K562 (cell line): ENCODE measurements around the gene CBX8. TPM values are rescaled to one million over a fixed set of nuclear protein-coding genes. Genes with fewer than 3 reads are reported as not detected.

ENCODE experiments used
- CBFB ChIP-seq: sonication (generic); formaldehyde crosslinking; IDR thresholded peaks from 2 replicates; pipeline ENCODE4 v1.4.0; 2020; ENCODE audit warnings: mild to moderate bottlenecking, missing genetic modification reagents
- CHD1 ChIP-seq: fragments of 200-600 bp; sonication (generic); IDR thresholded peaks from one replicate; pipeline ENCODE4 v1.6.1; 2012; ENCODE audit warnings: mild to moderate bottlenecking, moderate library complexity, low read length, inconsistent platforms
- DNMT1 ChIP-seq: fragments of 450-650 bp; IDR thresholded peaks from 2 replicates; pipeline ENCODE4 v1.6.1; 2016; ENCODE audit warnings: antibody characterized with exemption, mild to moderate bottlenecking
- ETV6 ChIP-seq, 3 experiments: fragments of 150-350 bp in 1 of 3; sonication (generic) in 1 of 3; formaldehyde crosslinking in 1 of 3; IDR thresholded peaks; 2 replicates each; pipeline versions ENCODE4 v1.6.1 to v1.8.0; 2014 to 2022; ENCODE audit warnings: borderline replicate concordance in 2 of 3, low read depth in 2 of 3, antibody characterized with exemption in 1 of 3, low read length in 1 of 3, mild to moderate bottlenecking in 1 of 3, missing genetic modification reagents in 1 of 3
- HNRNPH1 ChIP-seq: fragments of 200-400 bp; formaldehyde crosslinking; optimal IDR thresholded peaks from 2 replicates; pipeline ENCODE3; 2017; ENCODE audit warnings: low read depth, mild to moderate bottlenecking, low read length, moderate library complexity
- MAX ChIP-seq: sonication (generic); formaldehyde crosslinking; IDR thresholded peaks from 2 replicates; pipeline ENCODE4 v1.9.0; 2022; ENCODE audit warnings: mild to moderate bottlenecking, missing genetic modification reagents
- MBD2 ChIP-seq: sonication (generic); IDR thresholded peaks from 2 replicates; pipeline ENCODE4 v1.6.1; 2016; ENCODE audit warnings: low read depth, borderline replicate concordance
- MECOM ChIP-seq: fragments of 250-450 bp; sonication (Bioruptor Pico); IDR thresholded peaks from 2 replicates; pipeline ENCODE4 v1.8.0; 2022; ENCODE audit warnings: inconsistent platforms
- PURB ChIP-seq: sonication (generic); formaldehyde crosslinking; IDR thresholded peaks from 2 replicates; pipeline ENCODE4 v1.9.0; 2021; ENCODE audit warnings: low read depth, mild to moderate bottlenecking, missing genetic modification reagents
- SMARCE1 ChIP-seq: fragments of 450-650 bp; IDR thresholded peaks from 2 replicates; pipeline ENCODE4 v1.7.1; 2016; ENCODE audit warnings: mild to moderate bottlenecking
- TAF1 ChIP-seq: IDR thresholded peaks from 2 replicates; pipeline ENCODE4 v1.6.1; 2011; ENCODE audit warnings: mild to moderate bottlenecking, low read length, moderate library complexity; ENCODE audit not compliant: insufficient read depth, control insufficient read depth, severe bottlenecking; ENCODE audit errors: extremely low read depth
- TBP ChIP-seq: optimal IDR thresholded peaks from 2 replicates; pipeline ENCODE3; 2011; ENCODE audit warnings: low read depth, low read length, improper control_type of control experiment
- XRCC5 ChIP-seq: fragments of 200-400 bp; formaldehyde crosslinking; IDR thresholded peaks from 2 replicates; pipeline ENCODE4 v1.6.1; 2017; ENCODE audit warnings: low read depth, mild to moderate bottlenecking, low read length
- ZNF217 ChIP-seq: sonication (generic); formaldehyde crosslinking; IDR thresholded peaks from 2 replicates; pipeline ENCODE4 v1.8.0; 2022; ENCODE audit warnings: mild to moderate bottlenecking, missing genetic modification reagents
- ZNF311 ChIP-seq: fragments of 250-450 bp; sonication (Bioruptor Pico); IDR thresholded peaks from 2 replicates; pipeline ENCODE4 v1.4.0; 2020; ENCODE audit warnings: mild to moderate bottlenecking, moderate library complexity
- ZNF518B ChIP-seq: fragments of 250-450 bp; sonication (Bioruptor Pico); IDR thresholded peaks from 2 replicates; pipeline ENCODE4 v1.5.0; 2021; ENCODE audit warnings: mild to moderate bottlenecking, moderate library complexity
- ZNF785 ChIP-seq: fragments of 250-450 bp; sonication (Bioruptor Pico); IDR thresholded peaks from 2 replicates; pipeline ENCODE4 v1.4.0; 2020; ENCODE audit warnings: mild to moderate bottlenecking
- polyA plus RNA-seq, 8 experiments: library from polyadenylated mRNA; depleted of rRNA in 4 of 8; stranded (reverse) in 5 of 8; unstranded in 3 of 8; fragments of >200 nt; fragmentation: Nextera tagmentation in 2 of 8; fragmentation: Illumina TruSeq in 1 of 8; extraction: Ambion mirVana in 2 of 8; extraction: Trizol in 1 of 8; gene quantifications; 2 replicates each; pipeline versions ENCODE4 v1.2.1 to v1.2.3, GENCODE V29; 2011 to 2014; ENCODE audit warnings: inconsistent platforms in 1 of 8, missing spikeins in 1 of 8
- total RNA-seq, 7 experiments: library from RNA; depleted of rRNA in 6 of 7; stranded (reverse); fragments of >200 nt in 6 of 7; fragmentation: Illumina TruSeq in 2 of 7; extraction: Trizol in 2 of 7; gene quantifications; 2 replicates each; pipeline versions ENCODE4 v1.2.1 to v1.2.3, GENCODE V29; 2011 to 2021; ENCODE audit warnings: low replicate concordance in 1 of 7
- TF ChIP-seq, protein P1 (sequence below): fragments of 200-800 bp; sonication (Bioruptor generic); IDR thresholded peaks from 2 replicates; pipeline ENCODE4 v1.6.1; 2016; ENCODE audit warnings: missing genetic modification characterization, missing compliant biosample characterization

CBX8 gene
- total and polyA plus RNA-seq, 9 of the 15 experiments (the other 6 are each of a cell fraction or from before 2014, with no cell fraction given): 0.08 to 11.9 (median 2.6) TPM

DNA sequence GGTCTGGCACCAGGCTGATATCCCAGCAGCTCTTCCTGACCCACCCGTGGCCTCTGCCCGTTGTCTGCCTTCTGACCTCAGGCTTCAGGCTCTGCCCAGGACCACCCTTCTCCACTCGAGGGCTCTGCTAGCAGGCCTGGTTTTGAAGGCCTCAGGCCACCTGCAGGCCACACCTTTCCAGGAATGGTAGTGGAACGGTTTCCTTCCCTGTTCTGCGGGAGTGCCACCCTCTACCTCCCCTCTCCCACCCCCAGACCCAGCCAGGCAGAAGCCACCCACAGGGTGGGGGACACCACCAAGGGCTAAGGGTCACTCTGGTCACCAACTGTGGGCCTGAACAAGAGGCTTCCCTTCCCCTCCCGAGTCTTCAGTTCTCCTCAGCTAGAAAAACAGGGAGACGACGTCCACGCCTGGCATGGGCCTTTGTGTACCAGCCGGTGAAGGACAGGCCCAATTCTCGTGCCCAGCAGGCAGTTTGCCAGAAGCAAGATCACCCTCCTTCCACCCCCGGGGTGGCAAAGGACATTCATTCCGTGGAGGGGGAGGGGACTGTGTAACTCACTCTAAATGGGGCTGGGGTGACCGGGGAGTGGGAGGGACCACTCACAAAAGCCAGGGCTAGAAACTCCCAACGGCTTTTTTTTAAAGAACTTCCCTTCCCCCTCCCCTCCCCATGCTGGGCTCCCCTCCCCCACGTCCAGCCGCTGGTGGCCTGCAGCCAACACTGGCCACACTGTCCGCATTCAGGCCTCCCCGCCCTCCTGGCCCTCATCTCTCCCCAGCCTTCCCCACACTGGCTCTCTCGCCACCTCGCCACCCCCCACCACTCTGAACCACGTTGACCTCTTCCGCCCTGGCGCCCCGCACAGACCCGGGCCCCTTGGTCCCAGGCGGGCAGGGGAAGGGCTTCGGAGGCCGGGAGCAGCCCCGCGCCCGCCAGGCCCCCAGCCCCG lies 34.7 kb upstream of the CBX8 start (continued):
- TF ChIP-seq, protein P1, sequence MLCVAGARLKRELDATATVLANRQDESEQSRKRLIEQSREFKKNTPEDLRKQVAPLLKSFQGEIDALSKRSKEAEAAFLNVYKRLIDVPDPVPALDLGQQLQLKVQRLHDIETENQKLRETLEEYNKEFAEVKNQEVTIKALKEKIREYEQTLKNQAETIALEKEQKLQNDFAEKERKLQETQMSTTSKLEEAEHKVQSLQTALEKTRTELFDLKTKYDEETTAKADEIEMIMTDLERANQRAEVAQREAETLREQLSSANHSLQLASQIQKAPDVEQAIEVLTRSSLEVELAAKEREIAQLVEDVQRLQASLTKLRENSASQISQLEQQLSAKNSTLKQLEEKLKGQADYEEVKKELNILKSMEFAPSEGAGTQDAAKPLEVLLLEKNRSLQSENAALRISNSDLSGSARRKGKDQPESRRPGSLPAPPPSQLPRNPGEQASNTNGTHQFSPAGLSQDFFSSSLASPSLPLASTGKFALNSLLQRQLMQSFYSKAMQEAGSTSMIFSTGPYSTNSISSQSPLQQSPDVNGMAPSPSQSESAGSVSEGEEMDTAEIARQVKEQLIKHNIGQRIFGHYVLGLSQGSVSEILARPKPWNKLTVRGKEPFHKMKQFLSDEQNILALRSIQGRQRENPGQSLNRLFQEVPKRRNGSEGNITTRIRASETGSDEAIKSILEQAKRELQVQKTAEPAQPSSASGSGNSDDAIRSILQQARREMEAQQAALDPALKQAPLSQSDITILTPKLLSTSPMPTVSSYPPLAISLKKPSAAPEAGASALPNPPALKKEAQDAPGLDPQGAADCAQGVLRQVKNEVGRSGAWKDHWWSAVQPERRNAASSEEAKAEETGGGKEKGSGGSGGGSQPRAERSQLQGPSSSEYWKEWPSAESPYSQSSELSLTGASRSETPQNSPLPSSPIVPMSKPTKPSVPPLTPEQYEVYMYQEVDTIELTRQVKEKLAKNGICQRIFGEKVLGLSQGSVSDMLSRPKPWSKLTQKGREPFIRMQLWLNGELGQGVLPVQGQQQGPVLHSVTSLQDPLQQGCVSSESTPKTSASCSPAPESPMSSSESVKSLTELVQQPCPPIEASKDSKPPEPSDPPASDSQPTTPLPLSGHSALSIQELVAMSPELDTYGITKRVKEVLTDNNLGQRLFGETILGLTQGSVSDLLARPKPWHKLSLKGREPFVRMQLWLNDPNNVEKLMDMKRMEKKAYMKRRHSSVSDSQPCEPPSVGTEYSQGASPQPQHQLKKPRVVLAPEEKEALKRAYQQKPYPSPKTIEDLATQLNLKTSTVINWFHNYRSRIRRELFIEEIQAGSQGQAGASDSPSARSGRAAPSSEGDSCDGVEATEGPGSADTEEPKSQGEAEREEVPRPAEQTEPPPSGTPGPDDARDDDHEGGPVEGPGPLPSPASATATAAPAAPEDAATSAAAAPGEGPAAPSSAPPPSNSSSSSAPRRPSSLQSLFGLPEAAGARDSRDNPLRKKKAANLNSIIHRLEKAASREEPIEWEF: peak; percentile 87
- no peak for TF ChIP-seq ZNF217 (CRISPR knock-in tag)
- TF ChIP-seq TAF1: peak; percentile 58
- TF ChIP-seq CHD1: no peak
- TF ChIP-seq MECOM (CRISPR knock-in tag): no peak; the same call in 1 of the 2 replicates
- no peak for TF ChIP-seq XRCC5
- no peak for TF ChIP-seq HNRNPH1
- TF ChIP-seq TBP: no peak
- peak in 1 of 2 experiments; percentile 52; a peak in 1 of 4 replicates for TF ChIP-seq ETV6 (IDR thresholded peaks at IDR 0.05; ENCODE audit: borderline replicate concordance in 1 of 2, low read depth in 2 of 2, low read length in 1 of 2)
- TF ChIP-seq ETV6 (CRISPR knock-in tag; IDR thresholded peaks at IDR 0.05; ENCODE audit: borderline replicate concordance): 0 out of 2 replicates have a peak, but pooled peaks have one; percentile 56
- no peak for TF ChIP-seq PURB (CRISPR knock-in tag)
- TF ChIP-seq ZNF518B (CRISPR knock-in tag): no peak
- no peak for TF ChIP-seq MAX (CRISPR knock-in tag)
- TF ChIP-seq DNMT1: peak; percentile 64; the same call in 1 of the 2 replicates
- TF ChIP-seq ZNF311 (CRISPR knock-in tag): peak; percentile 85
- no peak for TF ChIP-seq ZNF785 (CRISPR knock-in tag)
- no peak for TF ChIP-seq SMARCE1
- TF ChIP-seq MBD2: peak; percentile 9; the same call in 1 of the 2 replicates
- TF ChIP-seq CBFB (CRISPR knock-in tag): 0 out of 2 replicates have a peak, but pooled peaks have one; percentile 21
